ACHN (cell line): ENCODE results near the gene KLHL3.

ENCODE experiments used
- DNase-seq: peaks from one replicate; pipeline ENCODE4 v3.0.0-alpha.2; 2015
- in situ Hi-C: cut with HindIII; loops from 2 replicates; pipeline ENCODE4 v1.10.0; 2017; ENCODE audit warnings: low sequenced_read_pairs, low pct_ligation_motif_present, low pct_unique_long_range_greater_than_20kb

Gene KLHL3

GRCh38 chr5:137580030-137580429 lies 155.9 kb downstream of the KLHL3 start:
- DNase-seq, result no peak
- in situ Hi-C loops, result no loop called here

GRCh38 chr5:137575847-137576246 lies 160.0 kb downstream of the KLHL3 start:
- no peak for DNase-seq
- in situ Hi-C loops, result no loop called here

GRCh38 chr5:137575211-137575610 lies 160.7 kb downstream of the KLHL3 start:
- in situ Hi-C loops, result no loop called here
- no peak for DNase-seq

GRCh38 chr5:137573376-137573775 lies 162.5 kb downstream of the KLHL3 start:
- in situ Hi-C loops, result no loop called here
- no peak for DNase-seq

GRCh38 chr5:137572042-137572695 lies 163.7 kb downstream of the KLHL3 start:
- in situ Hi-C loops, result no loop called here
- no peak for DNase-seq

- in situ Hi-C loops, result no loop called here
- no peak for DNase-seq
Observed at GRCh38 chr5:137570070-137570469, 165.8 kb downstream of the KLHL3 start.
